SK-N-MC (cell line): ENCODE measurements around the gene SMARCB1.

Experiments used
- EZH2 ChIP-seq: fragments of 200-600 bp; sonication (generic); IDR thresholded peaks from one replicate; pipeline ENCODE4 v1.6.1; 2017; ENCODE audit warnings: antibody characterized with exemption
- FOXP2 ChIP-seq: optimal IDR thresholded peaks from 2 replicates; pipeline ENCODE3; 2011; ENCODE audit warnings: mild to moderate bottlenecking, moderate library complexity; ENCODE audit not compliant: insufficient read depth; ENCODE audit errors: extremely low read length, control extremely low read depth
- POLR2AphosphoS5 ChIP-seq: IDR thresholded peaks from 2 replicates; pipeline ENCODE4 v1.6.1; 2012; ENCODE audit warnings: mild to moderate bottlenecking, low read depth, low read length, borderline replicate concordance

DNA sequence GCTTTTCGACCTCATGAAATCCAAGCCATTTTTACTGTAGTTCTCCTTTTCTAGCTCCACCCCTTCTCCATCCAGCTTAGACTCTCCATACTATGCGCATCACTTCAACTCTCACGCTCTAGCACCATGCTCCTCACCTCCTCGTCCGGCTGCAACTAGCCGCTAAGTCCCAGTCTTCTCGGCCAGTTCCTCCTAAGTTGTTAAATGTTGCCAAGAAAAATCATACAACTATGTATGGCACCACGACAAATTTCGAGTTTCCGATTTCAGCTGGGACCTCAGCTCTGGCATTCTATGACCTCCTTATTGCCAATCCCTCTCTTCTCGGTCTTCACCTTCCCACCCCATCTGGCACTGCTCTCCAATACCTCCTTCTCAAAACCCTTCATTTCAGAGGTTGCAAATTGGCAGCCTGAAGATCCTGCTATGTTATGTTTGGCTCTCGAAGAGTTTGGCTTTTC lies 36.9 kb upstream of the SMARCB1 start:
- TF ChIP-seq EZH2 (no peak), POLR2AphosphoS5 (no peak), FOXP2 (no peak)
